ENCODE results near the gene PEBP1.

Gene PEBP1

DNA sequence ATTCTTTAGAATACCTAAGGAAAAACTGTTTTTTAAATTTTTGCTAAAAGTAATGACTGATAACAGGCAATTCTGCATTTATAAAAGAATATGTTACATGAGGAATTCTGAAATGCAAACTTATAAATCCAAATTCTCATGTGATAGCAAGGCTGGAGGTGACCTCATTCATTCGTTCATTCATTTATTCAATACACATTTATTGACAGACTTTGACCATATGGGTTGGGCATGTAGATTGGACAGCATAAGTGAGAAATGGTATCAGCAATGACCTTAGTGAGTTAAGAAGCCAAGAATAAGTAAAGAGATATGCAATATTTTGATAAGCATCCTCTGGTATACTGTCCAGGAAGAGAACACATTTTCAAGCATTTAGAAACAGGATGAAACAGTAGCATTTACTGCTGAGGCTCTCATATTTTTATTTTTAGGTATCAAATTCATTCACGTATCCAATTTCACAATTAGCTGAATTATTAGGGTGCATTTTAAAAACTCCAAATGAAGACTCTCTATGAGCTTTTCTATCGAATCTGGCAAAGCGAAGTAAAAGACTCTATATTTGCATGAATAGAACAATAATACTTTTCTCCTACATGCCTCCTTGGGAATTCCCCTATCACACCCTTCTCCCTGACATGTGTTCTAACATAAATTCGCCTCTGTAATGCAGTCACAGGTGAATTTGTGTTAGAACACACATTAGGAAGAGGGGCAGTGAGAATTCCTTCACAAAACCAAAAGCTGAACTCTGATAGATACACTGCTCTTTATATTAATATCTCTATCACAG is 49.9 kb downstream of the PEBP1 start:
- CTCF ChIA-PET: interaction anchor here (1.0 to 7.9 kb wide), 3 partner anchors 11 to 191 kb away, joined by 3 to 142 read pairs (median 5); partner anchors contain the start of gene SUDS3
- POLR2A ChIA-PET: interaction anchor here (0.6 kb wide), 1 partner anchor 18 kb away, joined by 4 read pairs; no protein-coding TSS in a partner anchor

DNA sequence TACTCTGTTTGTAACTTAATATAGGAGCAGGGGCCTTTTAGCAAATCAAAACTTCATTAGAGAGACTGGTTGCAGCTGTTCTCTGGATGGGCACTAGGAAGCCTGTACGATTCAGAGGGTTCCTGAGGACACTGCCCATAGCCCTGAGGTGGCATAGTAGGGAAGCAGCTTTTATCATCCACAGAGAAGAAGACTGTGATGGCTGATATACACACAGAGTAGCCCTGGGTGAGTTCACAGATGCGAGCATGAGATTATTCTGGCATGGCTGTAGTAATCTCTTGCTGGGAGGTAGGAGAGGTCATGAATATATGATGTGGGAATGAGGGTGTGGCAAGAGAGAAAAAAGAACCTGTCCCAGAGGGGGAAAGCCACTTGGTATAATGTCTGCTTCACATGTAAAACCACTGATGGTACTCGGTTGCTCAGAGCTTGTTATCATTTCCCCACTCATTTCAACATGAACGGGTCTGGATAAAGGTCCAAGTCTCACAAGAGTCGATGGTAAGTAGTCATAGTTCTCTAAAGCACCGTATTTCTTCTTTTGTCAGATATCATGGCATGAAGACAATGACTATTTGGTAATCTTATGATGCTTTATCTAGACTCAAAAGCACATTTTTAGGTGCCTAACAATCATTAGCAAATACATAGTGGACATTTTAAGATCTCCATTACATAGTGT is 52.0 kb downstream of the PEBP1 start:
- no peak for DNase-seq (ENCODE audit: extremely low spot score)
- ChIA-PET POLR2A (no interaction called here), CTCF (interaction anchor here (1.4 to 1.8 kb wide), 2 partner anchors 10 to 188 kb away, joined by 5 to 9 read pairs; partner anchors contain the start of gene SUDS3)
- TF ChIP-seq, protein P1, sequence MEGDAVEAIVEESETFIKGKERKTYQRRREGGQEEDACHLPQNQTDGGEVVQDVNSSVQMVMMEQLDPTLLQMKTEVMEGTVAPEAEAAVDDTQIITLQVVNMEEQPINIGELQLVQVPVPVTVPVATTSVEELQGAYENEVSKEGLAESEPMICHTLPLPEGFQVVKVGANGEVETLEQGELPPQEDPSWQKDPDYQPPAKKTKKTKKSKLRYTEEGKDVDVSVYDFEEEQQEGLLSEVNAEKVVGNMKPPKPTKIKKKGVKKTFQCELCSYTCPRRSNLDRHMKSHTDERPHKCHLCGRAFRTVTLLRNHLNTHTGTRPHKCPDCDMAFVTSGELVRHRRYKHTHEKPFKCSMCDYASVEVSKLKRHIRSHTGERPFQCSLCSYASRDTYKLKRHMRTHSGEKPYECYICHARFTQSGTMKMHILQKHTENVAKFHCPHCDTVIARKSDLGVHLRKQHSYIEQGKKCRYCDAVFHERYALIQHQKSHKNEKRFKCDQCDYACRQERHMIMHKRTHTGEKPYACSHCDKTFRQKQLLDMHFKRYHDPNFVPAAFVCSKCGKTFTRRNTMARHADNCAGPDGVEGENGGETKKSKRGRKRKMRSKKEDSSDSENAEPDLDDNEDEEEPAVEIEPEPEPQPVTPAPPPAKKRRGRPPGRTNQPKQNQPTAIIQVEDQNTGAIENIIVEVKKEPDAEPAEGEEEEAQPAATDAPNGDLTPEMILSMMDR (IDR thresholded peaks at IDR 0.05; ENCODE audit: control extremely low read depth, extremely low read depth, low read depth, missing control alignments): no peak

More for the DNA sequence above, 49.9 kb downstream of the PEBP1 start:
- no peak for DNase-seq (ENCODE audit: extremely low spot score)
- TF ChIP-seq, protein P1 (IDR thresholded peaks at IDR 0.05; ENCODE audit: control extremely low read depth, extremely low read depth, low read depth, missing control alignments): no peak

DNA sequence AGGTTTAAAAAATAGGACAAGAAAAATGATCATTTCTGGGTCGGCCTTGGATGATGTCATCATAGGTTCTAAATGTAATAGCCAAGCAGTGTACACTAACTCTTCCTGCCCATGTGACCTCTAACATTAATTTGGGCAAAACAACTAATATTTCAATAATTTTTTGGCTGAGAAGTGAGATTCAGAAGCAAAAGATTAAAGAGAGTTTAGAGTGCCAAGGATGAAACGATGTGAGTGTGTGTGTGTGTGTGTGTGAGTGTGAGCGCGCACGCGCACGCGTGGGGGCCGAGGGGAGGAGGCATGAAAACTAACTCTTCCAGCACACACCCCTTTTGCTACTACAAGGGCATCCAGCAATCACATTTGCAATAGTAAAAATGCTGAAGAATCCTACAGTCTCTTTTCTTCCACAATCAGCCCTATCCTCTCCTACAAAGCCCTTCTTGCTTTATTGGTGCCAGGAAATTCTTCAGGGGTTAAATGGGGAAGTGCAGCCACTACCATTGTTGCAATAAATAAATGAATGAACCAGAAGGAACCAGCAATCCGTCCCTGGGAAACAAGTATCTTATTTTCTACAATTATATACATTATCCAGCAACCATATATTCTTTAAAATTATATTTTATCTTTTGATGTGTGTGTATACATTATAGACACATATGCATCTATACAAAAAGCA is 52.9 kb downstream of the PEBP1 start:
- ChIA-PET CTCF (no interaction called here), POLR2A (no interaction called here)
- DNase-seq (ENCODE audit: extremely low spot score): no peak
- TF ChIP-seq, protein P1 (IDR thresholded peaks at IDR 0.05; ENCODE audit: control extremely low read depth, extremely low read depth, low read depth, missing control alignments): no peak

DNA sequence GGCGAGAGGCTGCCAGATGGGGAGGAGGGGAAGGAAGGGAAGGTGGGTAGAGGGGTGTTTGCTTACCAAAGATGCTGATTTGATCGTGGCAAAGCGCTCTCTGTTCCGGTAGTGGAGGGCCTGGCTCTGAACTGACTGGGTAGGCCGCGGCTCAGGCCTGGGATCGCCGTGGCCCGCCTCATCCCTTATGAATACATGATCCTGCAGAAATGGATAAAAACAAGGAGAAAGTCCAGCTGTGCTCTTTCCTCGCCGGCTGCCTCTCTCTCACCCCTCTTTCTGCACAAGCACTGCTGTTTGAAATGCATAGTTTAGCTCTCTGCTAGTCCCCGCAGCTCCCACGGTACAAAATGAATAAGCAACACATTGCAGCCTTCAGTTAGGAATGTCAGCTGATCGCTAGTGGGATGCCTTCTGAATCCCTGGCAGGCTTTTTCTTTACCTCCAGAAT is 53.8 kb downstream of the PEBP1 start:
- CTCF ChIA-PET: interaction anchor here (1.0 to 1.6 kb wide), 2 partner anchors 9 to 186 kb away, joined by 3 to 4 read pairs; no protein-coding TSS in a partner anchor
- POLR2A ChIA-PET: no interaction called here
- no peak for DNase-seq (ENCODE audit: extremely low spot score)
- TF ChIP-seq, protein P1 (IDR thresholded peaks at IDR 0.05; ENCODE audit: control extremely low read depth, extremely low read depth, low read depth, missing control alignments): no peak

DNA sequence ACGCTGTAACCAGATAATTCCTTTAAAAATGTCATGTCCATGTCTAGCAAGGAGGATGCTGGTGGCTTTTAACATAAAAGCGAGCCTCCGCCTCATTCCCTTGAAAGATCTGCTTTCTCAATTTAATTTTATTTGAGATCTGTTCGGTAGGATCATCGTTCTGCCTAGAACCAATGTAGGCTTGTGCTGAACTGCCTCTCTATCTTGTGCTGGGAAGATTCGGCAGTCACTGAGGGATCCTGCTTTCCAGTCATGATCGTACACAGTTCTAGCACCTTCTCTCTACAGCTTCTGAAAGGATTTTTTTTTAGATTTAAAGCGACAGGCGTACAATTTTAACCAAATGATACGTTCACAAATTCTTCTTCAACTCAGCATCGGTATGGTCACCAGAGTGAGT is 54.3 kb downstream of the PEBP1 start:
- TF ChIP-seq, protein P1 (IDR thresholded peaks at IDR 0.05; ENCODE audit: control extremely low read depth, extremely low read depth, low read depth, missing control alignments): no peak
- no peak for DNase-seq (ENCODE audit: extremely low spot score)
- ChIA-PET CTCF (interaction anchor here (1.0 to 1.6 kb wide), 2 partner anchors 9 to 185 kb away, joined by 3 to 4 read pairs; no protein-coding TSS in a partner anchor), POLR2A (no interaction called here)

DNA sequence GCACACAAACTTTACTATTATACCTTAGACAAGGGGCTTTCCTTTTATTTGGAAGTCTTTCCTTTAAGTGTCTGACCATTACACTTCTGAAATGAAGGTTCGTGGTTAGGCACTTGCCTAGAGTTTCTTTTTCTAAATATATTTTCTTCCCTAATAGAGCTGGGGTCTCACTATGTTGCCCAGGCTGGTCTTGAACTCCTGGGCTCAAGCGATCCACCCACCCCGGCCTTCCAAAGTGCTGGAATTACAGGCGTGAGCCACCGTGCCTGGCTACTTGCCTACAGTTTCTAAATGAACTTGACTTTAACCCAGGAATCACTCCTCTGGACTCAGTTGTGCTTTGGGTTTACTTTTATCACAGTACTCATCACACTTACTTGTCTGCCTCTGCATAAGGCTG is 57.6 kb downstream of the PEBP1 start:
- DNase-seq (ENCODE audit: extremely low spot score): no peak
- CTCF ChIA-PET: interaction anchor here (1.5 to 1.7 kb wide), 2 partner anchors 10 to 13 kb away, joined by 3 to 9 read pairs; no protein-coding TSS in a partner anchor
- TF ChIP-seq, protein P1 (IDR thresholded peaks at IDR 0.05; ENCODE audit: control extremely low read depth, extremely low read depth, low read depth, missing control alignments): no peak
- POLR2A ChIA-PET: interaction anchor here (0.6 kb wide), 1 partner anchor 22 kb away, joined by 3 read pairs; no protein-coding TSS in a partner anchor
